ENCODE data around the gene CNOT9.

CNOT9 gene

DNA sequence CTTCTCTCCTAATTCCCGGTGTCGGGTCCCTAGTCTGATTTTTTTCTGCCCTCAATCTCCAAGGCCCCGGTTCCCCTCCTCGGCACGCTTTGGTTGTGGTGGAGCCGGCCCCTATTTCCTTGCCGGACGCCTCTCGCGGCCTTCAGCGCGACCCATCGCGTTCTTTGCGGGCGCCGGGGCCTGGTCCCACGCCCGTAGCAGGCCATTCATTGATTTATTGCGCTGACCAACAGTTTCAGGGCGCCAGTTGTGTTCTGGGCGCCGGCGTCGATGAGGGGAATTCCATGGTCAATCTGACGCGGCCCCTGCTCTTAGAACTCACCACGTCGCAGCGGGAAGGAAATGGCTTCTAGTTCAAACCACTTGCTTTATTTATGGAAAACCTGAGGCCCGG, 396 bp downstream of the CNOT9 start:
- Histone ChIP-seq H3K9ac (ENCODE audit: low read depth, low read length, poor library complexity, severe bottlenecking) (peak overlapping the region; percentile 97), H3K4me3 (ENCODE audit: low read length, poor library complexity, severe bottlenecking) (peak overlapping the region; percentile 85), H3K79me2 (ENCODE audit: insufficient read depth, low read length) (peaks cover 96% of the 10 kb centered on the region), H3K9me2 (replicated peaks; ENCODE audit: low read depth, low read length) (no peaks in the 10 kb centered on the region), H2AFZ (ENCODE audit: low read length) (peak overlapping the region; percentile 95), H3K4me1 (ENCODE audit: insufficient read depth, low read length, poor library complexity, severe bottlenecking) (peaks cover 59% of the 10 kb centered on the region), H3F3A (ENCODE audit: low read depth) (no peaks in the 10 kb centered on the region), H4K20me1 (ENCODE audit: insufficient read depth, low read length, poor library complexity, severe bottlenecking) (peaks cover 84% of the 10 kb centered on the region), H3K4me2 (ENCODE audit: low read depth, low read length, poor library complexity, severe bottlenecking) (peak overlapping the region; percentile 92), H3K27me3 (ENCODE audit: insufficient read depth, low read length, poor library complexity, severe bottlenecking) (no peaks in the 10 kb centered on the region), H3K36me3 (ENCODE audit: insufficient read depth, low read length) (no peaks in the 10 kb centered on the region), H3K9me3 (ENCODE audit: insufficient read depth, low read depth, low read length) (no peaks in the 10 kb centered on the region)
- TF ChIP-seq, protein P1, sequence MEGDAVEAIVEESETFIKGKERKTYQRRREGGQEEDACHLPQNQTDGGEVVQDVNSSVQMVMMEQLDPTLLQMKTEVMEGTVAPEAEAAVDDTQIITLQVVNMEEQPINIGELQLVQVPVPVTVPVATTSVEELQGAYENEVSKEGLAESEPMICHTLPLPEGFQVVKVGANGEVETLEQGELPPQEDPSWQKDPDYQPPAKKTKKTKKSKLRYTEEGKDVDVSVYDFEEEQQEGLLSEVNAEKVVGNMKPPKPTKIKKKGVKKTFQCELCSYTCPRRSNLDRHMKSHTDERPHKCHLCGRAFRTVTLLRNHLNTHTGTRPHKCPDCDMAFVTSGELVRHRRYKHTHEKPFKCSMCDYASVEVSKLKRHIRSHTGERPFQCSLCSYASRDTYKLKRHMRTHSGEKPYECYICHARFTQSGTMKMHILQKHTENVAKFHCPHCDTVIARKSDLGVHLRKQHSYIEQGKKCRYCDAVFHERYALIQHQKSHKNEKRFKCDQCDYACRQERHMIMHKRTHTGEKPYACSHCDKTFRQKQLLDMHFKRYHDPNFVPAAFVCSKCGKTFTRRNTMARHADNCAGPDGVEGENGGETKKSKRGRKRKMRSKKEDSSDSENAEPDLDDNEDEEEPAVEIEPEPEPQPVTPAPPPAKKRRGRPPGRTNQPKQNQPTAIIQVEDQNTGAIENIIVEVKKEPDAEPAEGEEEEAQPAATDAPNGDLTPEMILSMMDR (conservative IDR thresholded peaks at IDR 0.05; ENCODE audit: low read length), result no peak
- TF ChIP-seq EZH2phosphoT487 (IDR thresholded peaks at IDR 0.05; ENCODE audit: borderline replicate concordance), result no peak

DNA sequence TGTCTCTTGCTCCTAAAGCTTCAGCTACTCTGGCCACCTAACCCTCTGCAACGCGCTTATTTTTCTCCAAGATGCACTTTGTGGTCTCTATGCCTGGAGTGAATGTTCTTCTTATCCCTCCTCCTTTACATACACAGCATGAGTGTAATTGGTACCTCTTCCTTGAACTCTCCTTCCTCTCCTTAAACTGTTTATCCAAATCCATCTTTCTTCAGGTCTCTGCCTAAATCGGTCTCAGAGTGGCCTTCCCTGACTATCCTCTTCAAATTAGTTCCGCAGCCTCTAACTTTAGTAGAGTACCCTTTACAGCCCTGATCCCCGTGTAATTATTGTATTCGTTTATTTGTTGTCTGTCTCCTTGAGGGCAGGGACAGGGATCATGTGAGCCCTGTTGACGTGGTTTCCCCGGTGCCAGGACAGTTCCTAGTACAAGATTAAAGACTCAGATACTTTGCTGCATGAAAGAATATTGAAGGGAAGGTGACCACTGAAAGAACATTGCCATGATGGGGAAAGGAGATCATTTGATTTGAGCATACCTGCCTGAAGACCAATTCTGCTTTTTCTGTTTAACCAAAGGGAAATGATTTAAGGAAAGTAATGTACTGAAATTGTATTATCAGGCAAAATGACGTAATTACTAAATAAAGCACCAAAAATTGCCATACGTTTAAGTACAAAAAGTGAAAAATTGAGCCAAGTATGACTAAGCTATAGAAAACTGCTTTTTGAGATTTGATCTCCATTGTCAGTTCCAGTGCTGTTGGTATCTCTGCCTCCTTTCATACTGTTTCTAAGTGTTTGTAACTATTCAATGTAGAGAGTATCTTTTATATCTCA, 1.2 kb downstream of the CNOT9 start:
- Histone ChIP-seq H3K79me2 (ENCODE audit: insufficient read depth, low read length) (peaks cover 96% of the 10 kb centered on the region), H2AFZ (ENCODE audit: low read length) (no peak overlapping the region), H3K9me2 (replicated peaks; ENCODE audit: low read depth, low read length) (no peaks in the 10 kb centered on the region), H3K4me1 (ENCODE audit: insufficient read depth, low read length, poor library complexity, severe bottlenecking) (peaks cover 51% of the 10 kb centered on the region), H3F3A (ENCODE audit: low read depth) (no peaks in the 10 kb centered on the region), H3K4me2 (ENCODE audit: low read depth, low read length, poor library complexity, severe bottlenecking) (peak overlapping the region; percentile 92), H3K36me3 (ENCODE audit: insufficient read depth, low read length) (no peaks in the 10 kb centered on the region; the same call in 1 of the 2 replicates), H3K4me3 (ENCODE audit: low read length, poor library complexity, severe bottlenecking) (peak overlapping the region; percentile 85), H3K9ac (ENCODE audit: low read depth, low read length, poor library complexity, severe bottlenecking) (peak overlapping the region; percentile 97), H3K27me3 (ENCODE audit: insufficient read depth, low read length, poor library complexity, severe bottlenecking) (no peaks in the 10 kb centered on the region), H4K20me1 (ENCODE audit: insufficient read depth, low read length, poor library complexity, severe bottlenecking) (peaks cover 76% of the 10 kb centered on the region), H3K9me3 (ENCODE audit: insufficient read depth, low read depth, low read length) (no peaks in the 10 kb centered on the region)
- no peak for TF ChIP-seq EZH2phosphoT487 (IDR thresholded peaks at IDR 0.05; ENCODE audit: borderline replicate concordance)
- TF ChIP-seq, protein P1 (conservative IDR thresholded peaks at IDR 0.05; ENCODE audit: low read length), result no peak

DNA sequence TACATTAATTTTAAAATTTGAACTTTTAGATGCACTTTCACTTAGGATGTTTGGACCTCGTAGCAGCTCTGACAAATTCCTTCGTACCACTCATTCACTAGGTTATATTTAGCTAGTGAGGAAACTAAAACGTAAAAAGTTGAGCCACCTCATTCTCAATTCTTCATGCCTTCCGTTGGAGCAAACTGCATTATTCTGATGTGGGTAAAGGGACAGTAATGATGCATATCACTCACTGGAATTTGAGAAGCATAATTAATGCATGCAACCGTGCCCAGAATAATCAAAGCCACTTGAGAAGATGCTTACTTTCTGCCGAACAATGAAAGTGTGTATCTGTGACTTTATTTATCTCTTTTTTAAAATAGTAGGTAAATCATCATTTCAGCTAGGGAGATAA, 2.2 kb downstream of the CNOT9 start:
- no peaks in the 10 kb centered on the region for H3K9me2 ChIP-seq (replicated peaks; ENCODE audit: low read depth, low read length)
- H3K79me2 ChIP-seq (ENCODE audit: insufficient read depth, low read length), result peaks cover 96% of the 10 kb centered on the region
- no peaks in the 10 kb centered on the region; the same call in 1 of the 2 replicates for H3K36me3 ChIP-seq (ENCODE audit: insufficient read depth, low read length)
- H3F3A ChIP-seq (ENCODE audit: low read depth), result no peaks in the 10 kb centered on the region
- H3K4me3 ChIP-seq (ENCODE audit: low read length, poor library complexity, severe bottlenecking), result peak overlapping the region; percentile 85
- peak overlapping the region; percentile 92 for H3K4me2 ChIP-seq (ENCODE audit: low read depth, low read length, poor library complexity, severe bottlenecking)
- no peaks in the 10 kb centered on the region for H3K27me3 ChIP-seq (ENCODE audit: insufficient read depth, low read length, poor library complexity, severe bottlenecking)
- H3K9ac ChIP-seq (ENCODE audit: low read depth, low read length, poor library complexity, severe bottlenecking), result peak overlapping the region; percentile 97
- no peaks in the 10 kb centered on the region for H3K9me3 ChIP-seq (ENCODE audit: insufficient read depth, low read depth, low read length)
- H3K4me1 ChIP-seq (ENCODE audit: insufficient read depth, low read length, poor library complexity, severe bottlenecking), result peaks cover 43% of the 10 kb centered on the region
- peaks cover 78% of the 10 kb centered on the region for H4K20me1 ChIP-seq (ENCODE audit: insufficient read depth, low read length, poor library complexity, severe bottlenecking)
- TF ChIP-seq, protein P1 (conservative IDR thresholded peaks at IDR 0.05; ENCODE audit: low read length), result no peak
- no peak for TF ChIP-seq EZH2phosphoT487 (IDR thresholded peaks at IDR 0.05; ENCODE audit: borderline replicate concordance)
- no peak overlapping the region for H2AFZ ChIP-seq (ENCODE audit: low read length)

Measured in Loucy (cell line).